Activated CD4-positive, CD25-positive, alpha-beta regulatory T cell treated with anti-CD3 and anti-CD28 coated beads, Interleukin-2, amount 50 U/mL, for 24 hours (primary cell): ENCODE measurements around the gene TUBGCP2.

ENCODE experiments used
- ATAC-seq, 2 donors: fragments of 150-1000 bp; cut with Tn5 transposase; one replicate each; pipeline ENCODE4 v1.10.0; 2021; ENCODE audit warnings: mild to moderate bottlenecking in 1 of 2, moderate library complexity in 1 of 2

TUBGCP2 gene

DNA sequence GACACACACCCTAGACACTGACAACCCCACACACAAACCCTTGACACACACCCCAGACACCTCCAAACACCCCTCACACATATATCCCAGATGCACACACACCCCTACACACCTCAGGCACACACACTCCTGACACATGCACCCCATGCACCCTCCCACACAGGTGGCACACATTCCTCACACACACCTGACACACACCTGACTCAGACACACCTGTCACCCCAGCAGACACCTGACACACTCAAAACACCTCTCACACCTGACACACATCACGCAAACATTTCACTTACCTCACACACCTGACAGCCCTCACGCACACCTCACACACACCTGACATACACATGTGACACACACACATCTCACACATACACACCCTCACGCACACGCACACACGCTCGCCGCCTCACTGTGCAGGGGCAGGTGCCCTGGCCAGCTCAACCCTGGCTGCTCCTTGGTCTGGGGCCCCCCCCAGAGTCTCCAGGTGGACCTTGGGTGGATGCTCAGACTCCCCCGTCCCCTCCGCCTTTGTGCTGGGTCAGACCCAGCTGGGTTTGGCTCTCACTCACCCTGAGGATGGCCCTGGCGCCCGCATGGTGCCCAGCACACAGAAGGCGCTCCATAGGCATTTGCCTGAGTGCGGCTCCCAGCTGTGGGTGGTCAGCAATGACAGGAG, 31.2 kb upstream of the TUBGCP2 start:
- ATAC-seq = no peak

DNA sequence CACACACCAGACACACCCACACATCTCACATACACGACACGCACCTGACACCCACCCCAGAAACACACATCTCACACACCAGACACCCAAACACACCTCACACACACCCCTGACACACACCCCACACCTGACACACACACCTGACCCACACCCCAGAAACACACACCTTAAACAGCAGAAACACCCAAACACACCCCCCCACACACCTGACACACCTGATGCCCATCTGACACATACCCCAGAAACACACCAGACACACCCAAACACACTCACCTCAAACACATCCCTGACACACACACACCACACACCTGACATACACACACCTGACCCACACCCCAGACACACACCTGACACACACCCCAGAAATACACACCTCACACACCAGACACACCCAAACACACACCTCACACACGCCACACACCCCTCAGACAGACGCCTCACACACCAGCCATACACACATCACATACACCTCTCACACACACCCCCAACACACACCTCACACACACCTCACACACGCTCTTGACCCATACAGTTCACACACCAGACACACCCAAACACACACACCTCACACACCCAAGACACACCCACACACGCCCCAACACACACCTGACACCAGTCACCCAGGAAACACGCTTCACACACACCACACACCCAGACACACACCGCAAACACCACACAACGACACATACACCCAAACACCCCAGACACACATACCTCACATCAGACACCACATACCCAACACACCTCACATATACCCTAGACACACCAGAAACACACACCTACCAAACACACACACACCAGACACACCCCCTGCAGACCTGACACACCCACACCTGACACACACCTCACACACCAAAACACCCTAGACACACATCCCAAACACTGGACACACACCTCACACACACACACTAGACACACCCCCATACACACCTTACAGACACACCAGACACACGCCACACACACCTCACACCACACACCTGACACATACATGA, 29.7 kb upstream of the TUBGCP2 start:
- ATAC-seq = no peak

DNA sequence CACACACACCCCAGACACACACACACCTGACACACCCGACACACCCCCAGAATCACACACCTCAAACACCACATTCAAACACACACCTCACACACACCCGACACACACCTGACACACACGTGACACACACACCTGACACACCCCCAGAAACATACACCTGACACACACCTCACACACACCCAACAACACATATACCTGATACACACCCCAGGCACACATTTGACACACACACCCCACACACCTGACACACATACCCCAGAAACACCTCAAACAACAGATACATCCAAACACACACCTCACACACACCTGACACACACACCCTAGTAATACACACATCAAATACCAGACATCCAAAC, 28.7 kb upstream of the TUBGCP2 start:
- ATAC-seq = no peak

DNA sequence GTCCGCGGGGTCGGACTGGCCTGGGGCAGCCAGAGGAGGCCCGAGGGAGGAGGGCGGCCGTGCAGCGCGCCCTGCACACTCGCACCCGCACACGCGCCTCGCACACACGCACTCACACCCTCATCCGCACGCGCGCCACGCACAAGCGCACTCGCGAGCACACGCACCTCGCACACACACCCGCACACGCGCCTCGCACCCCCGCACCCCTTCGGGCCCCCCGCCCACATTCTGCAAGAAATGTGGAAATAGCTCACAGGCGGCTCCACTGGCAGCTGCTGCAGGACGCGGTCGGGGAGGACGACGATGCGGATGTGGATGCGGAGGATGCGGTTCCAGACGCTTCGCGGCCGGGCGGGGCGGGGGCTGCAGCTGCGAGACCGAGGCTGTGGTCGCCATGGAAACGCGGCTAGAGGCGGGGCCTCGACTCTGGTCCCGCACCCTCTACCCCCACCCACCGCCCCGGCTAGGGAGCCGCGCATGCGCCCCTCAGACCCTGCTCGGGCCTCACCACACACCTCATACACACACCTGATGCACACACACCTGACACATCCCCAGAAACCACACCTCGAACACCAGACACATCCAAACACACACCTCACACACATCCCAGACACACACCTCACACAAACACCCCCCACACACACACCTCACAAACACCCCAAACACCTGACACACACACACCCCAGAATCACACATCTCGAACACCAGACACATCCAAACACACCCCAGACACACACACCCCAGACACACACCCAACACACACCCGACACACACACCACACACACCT, 28.1 kb upstream of the TUBGCP2 start, which contains the start of gene CALY:
TSS of gene CALY (minus strand) at position 320 of the 793 bp plus-strand sequence. CDS start 7,907 bp downstream, outside the sequence.
- ATAC-seq = peak; percentile 49 to 56

GRCh38 chr10:133336118-133336576, 27.5 kb upstream of the TUBGCP2 start:
- no peak for ATAC-seq

DNA sequence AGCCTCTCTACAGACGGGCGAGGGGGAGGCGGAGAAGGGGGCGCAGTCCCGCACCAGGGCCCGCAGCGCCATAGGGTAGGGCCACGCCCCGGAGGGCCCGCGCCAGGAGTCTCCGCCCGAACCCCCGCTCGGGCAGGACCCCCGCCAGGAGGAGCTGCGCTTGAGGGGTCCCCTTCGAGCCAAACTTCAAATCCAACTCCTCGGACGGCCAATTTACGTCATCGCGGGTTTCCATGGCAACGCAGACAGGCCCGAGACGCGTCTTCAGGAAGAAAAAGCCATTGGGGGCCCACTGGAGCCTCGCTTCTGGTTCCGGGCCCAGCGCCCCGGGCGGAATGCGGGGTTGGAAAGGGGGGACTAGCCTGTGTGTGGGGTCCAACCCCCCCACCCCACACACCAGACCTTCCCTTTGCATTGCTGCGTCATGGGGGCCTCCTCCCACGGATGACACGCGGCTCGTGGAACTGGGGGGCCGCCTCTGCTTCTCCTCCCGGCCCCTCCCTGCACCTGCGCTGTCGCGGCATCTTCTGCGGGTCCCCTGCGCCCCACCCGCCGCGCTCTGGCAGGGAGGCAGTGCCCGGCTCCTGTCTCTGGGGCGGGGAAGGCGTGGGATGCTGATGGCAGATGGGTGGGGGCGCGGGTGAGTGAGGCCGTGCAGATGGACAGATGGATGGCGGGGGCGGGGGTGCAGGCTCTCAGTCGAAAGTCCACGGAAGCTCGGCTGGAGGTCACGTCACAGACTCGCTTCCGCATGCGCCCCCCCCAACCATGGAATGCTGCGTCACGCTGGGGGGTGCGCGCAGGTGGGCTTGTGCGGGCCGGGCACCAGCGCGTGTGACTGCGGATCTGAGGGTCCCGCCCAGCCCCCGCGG, 26.8 kb upstream of the TUBGCP2 start:
- ATAC-seq = peak; percentile 24 to 59

DNA sequence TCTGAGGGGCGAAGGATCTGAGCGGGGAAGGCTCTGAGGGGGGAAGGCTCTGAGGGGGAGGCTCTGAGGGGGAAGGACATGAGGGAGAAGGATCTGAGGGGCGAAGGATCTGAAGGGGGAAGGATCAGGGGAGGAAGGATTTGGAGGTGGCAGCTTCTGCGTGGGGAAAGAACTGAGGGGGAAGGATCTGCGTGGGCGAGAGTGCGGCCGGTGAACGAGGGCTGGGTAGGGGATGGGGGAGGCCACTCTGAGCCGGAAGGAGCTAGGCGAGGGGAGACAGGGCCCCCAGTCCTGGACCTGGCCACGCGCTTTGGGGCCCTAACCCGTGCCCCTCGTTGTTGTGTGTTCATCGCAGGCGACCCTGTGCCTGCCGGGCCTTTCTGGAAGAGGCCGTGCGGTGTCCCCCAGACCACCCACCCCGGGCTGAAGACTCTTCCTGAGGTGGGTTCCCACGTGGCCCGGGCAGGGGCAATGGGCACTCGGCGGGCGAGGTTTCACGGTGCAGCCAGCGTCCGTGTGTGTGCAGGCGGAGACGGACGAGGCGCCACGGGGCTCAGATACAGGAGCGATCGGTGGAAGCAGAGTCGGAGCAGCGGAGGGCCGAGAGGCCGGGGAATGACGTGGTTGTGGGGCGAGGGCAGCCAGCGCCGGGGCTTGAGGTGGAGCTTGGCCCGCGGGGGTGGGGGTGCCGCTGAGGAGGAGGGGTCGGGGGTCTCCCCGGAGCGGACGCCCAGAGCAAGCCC, 26.0 kb upstream of the TUBGCP2 start:
- ATAC-seq = peak; percentile 29 to 48

DNA sequence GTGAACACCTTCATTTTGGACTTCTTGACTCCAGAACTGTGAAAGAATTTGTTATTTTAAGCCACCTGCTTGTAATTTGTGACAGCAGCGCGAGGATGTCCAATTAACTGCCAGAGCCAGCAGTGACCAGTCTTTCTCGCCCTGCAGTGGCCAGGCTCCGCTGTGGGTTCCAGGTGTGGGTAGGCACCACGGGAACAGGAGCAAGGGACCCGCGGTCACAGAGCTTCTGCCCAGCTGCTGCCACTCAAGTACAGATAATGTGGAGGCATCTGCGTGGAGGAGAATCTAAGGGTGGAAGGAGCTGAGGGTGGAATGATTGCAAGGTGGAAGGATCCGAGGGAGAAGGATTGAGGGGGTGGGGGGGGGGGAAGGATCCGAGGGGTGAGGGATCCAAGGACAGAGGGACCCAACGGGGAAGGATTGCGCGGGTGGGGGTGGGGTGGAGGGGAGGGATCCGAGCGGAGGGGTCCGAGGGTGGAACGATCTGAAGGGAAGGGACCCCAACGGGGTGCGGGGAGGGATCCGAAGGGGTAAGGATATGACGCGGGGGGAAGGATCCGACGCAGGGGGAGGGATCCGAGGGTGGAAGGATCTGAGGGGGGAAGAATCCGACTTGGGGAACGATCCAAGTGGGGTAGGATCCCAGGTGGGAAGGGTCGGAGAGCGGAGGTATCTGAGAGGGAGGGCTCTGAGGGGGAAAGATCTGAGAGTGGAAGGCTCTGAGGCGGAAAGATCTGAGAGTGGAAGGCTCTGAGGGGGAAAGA, 24.4 kb upstream of the TUBGCP2 start:
- no peak for ATAC-seq

DNA sequence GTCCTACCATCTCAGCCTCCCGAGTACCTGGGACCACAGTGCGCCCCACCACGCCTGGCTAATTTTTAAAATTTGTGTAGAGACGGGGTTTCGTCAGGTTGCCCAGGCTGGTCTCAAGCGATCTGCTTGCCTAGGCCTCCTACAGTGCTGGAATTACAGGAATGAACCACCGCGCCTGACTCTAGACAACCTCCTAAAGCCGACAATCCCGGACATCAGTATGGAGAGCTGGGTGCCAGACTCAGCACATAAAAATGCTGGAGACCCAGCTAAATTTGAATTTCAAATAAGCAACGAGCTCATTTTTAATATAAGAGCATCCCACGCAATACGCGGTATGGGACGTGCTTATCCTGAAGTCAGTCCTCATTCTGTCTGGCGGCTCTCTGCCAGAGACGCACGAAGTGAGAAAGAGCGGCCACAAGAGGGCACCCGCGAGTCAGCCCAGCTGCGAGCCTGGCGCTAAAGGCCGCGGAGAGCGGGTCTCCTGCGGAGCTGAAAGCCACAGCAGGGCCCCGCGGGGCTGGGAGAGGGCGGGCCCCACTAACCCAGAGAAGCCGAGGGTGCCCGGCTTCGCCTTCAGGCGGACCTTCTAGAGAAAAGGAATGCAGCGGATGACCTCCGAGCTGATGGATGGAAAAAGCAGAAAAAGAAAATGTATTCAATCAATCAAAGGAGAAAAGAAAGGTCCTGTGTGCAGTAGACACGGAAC, 21.0 kb upstream of the TUBGCP2 start:
- ATAC-seq = peak; percentile 92 to 95

GRCh38 chr10:133328358-133329343, 20.0 kb upstream of the TUBGCP2 start:
- ATAC-seq = no peak

DNA sequence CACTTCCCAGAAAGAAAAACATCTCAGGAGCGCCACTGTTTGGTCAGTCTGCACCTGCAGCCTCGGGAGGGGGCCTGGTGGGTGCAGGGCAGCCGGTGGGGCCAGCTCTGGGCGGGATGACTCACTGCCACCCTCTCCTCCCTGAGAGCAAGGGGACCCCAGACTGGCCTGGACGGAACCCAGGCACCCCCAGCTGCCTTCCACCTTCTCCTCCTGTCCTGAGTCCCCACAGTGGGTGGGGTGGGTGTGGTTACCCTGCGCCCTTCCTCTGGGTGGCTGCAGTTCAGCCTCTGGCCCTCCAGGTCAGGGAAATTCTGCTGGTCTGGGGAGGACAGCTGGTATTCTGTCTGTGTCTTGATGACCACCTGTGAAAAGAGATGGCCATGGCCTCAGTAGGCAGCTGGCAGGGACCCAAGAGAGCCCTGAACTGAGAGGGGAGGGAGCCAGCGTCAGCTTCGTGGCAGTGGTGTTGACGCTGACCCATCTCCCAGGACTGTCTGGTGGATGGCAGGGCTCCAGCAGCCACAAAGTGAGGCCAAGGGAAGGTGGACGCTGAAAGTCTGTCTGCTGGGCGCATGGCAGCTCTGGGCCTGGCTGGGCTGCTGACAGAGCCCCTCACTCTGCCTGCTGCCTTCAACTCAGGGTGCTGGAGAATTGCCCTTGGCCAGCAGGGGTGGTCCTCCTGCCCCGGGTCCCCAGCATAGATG, 19.1 kb upstream of the TUBGCP2 start:
- no peak for ATAC-seq

GRCh38 chr10:133326745-133327650, 18.3 kb upstream of the TUBGCP2 start:
- no peak for ATAC-seq

- ATAC-seq = no peak
Measured at GRCh38 chr10:133326223-133326551, 17.5 kb upstream of the TUBGCP2 start.

DNA sequence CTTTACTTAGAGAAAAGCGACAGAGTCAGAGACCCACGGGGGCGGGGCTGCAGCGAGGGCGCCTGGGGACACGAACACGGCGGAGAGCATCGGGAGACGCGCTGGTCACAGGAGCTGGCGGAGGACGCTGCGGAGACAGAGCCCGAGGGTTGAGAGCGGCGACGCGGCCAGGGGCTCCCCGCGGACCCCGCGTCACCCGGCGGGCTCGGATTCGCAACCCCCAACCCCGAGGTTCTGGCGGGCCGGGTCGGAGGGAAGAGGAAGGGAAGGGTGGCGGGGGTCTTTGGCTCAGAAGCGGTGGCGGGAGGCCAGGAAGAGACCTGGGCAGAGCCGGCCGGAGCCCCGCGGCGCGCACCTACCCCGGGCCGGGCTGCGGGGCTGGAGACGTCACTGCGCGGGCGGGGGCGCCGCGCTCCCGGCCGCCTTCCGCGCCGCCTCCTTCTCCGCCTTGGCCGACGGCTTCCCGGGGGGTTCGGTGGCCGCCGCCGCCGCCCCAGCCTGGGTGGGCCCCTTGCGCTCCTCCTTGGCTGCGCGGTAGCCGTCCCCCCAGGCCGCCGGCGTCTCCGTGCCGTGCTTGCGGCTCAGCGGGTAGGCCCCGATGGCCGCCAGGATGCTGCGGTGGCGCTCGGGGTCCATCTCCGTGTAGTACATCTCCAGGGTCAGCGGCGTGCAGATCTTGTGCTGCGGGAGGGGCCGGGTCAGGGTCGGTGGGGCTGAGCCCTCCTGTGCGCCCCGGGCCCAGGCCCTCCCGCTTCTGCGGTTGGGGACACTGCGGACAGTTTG, 17.0 kb upstream of the TUBGCP2 start:
- ATAC-seq = no peak

DNA sequence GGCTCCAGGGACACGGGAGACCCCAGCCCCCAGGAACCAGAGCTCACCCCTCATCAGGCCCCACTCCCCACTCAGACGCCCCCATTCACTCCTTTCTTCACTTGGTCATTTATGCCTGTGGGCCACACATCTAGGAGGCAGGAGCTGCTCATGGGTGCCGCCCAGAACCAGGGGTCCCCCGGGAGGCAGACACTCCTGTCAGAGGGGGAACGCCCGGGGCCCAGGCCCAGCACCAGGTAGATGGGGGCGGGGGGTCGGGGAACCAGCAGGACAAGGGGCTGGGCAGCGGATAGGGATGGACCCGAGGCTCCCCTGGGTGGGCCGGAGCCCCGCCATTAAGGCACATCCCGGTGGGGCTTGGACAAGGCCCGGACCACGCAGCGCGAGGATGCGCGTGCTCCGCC, 16.2 kb upstream of the TUBGCP2 start:
- no peak for ATAC-seq
